A549 treated with AZD9567 at 1 μM for 4 hours (cell line): ENCODE data around the gene CST8. TPM values are rescaled to one million over a fixed set of nuclear protein-coding genes. Genes with fewer than 3 reads are reported as not detected.

Experiments used
- total RNA-seq: library from RNA; stranded (reverse); fragments of 200-300 nt; extraction: Qiagen RNA extraction; gene quantifications from 5 replicates; pipeline ENCODE4 v1.2.3, GENCODE V29; 2022; ENCODE audit not compliant: insufficient read depth

Gene CST8, protein sequence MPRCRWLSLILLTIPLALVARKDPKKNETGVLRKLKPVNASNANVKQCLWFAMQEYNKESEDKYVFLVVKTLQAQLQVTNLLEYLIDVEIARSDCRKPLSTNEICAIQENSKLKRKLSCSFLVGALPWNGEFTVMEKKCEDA
- total RNA-seq: not detected in 5 replicates

DNA sequence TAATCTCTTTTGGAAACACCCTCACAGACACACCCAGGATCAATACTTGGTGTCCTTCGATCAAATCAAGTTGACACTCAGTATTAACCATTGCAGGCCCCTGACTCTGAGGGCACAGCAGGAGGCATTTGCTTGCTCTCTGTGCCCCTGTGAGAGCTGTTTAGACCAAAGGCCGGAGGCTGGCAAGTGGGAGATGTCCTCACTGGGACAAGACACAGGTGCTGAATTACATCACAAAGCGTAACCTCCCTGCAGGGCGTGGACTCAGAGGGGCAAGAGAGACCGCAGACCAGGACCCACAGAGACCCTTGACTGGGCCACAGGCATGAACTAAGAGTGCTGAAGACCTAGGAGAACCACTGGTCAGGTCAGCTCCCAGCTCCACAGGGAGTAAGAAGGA is at the start of gene CST8:
CST8 (plus strand) TSS at position 301 of the 400 bp plus-strand sequence. CDS start 551 bp downstream, outside the sequence.

DNA sequence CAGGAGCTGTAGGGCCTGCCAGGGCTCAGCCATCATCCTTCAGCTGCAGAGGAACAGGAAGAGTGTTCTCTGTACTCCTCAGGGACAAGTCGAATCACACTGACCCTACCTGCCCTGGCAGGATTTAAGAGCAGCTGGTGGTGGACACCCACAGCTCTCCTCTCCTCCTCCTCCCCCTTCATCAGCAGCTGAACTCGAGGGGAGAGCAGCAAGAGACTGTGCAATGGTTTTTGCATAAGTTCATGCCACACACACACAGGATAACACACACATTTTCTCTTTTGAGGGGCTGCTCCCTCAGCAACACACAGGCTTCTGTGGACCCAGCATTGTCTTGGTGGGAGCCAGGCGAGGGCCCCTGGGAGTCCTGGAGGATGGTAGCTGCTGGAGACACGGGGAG is 38.1 kb upstream of the CST8 start, which contains the start of gene CST11:
CST11 (minus strand) TSS at position 101 of the 400 bp plus-strand sequence; CDS start at position 36, 65 bp downstream.

Other genes with a start within 250 kb of the CST8 start
- gene NXT1, start 140.3 kb upstream of the CST8 start, total RNA-seq: 59.4 to 72.5 TPM (median 69.5 TPM) in 5 replicates
- 7.9 to 12.7 TPM (median 11.2 TPM) in 5 replicates for gene GZF1, start 128.9 kb upstream of the CST8 start, total RNA-seq
- gene NAPB, start 69.6 kb upstream of the CST8 start, total RNA-seq: 3.4 to 4.4 TPM (median 4.1 TPM) in 5 replicates
- not detected in 5 replicates for gene CSTL1, start 51.4 kb upstream of the CST8 start, total RNA-seq
- not detected in 5 replicates for gene CST11, start 38.2 kb upstream of the CST8 start, total RNA-seq
- not detected in 5 replicates for gene CST9L, start 77.4 kb downstream of the CST8 start, total RNA-seq
- not detected in 5 replicates for gene CST9, start 114.8 kb downstream of the CST8 start, total RNA-seq
- 219 to 405 TPM (median 397 TPM) in 5 replicates for gene CST3, start 146.8 kb downstream of the CST8 start, total RNA-seq
- gene CST4, start 197.9 kb downstream of the CST8 start, total RNA-seq: not detected in 5 replicates